Neural progenitor cell (in vitro differentiated cells): ENCODE measurements around the gene ECE2.

Experiments
- EZH2 ChIP-seq: fragments of 200-600 bp; sonication (generic); IDR thresholded peaks from 2 replicates; pipeline ENCODE4 v1.6.1; 2017; ENCODE audit warnings: antibody characterized with exemption, mild to moderate bottlenecking, moderate library complexity
- EZH2phosphoT487 ChIP-seq: fragments of 200-600 bp; sonication (generic); IDR thresholded peaks from 2 replicates; pipeline ENCODE4 v1.6.1; 2017; ENCODE audit warnings: antibody characterized with exemption
- TF ChIP-seq, protein P1 (sequence below): fragments of 200-600 bp; sonication (generic); IDR thresholded peaks from 2 replicates; pipeline ENCODE4 v1.5.1; 2017; ENCODE audit warnings: antibody characterized with exemption, mild to moderate bottlenecking

DNA sequence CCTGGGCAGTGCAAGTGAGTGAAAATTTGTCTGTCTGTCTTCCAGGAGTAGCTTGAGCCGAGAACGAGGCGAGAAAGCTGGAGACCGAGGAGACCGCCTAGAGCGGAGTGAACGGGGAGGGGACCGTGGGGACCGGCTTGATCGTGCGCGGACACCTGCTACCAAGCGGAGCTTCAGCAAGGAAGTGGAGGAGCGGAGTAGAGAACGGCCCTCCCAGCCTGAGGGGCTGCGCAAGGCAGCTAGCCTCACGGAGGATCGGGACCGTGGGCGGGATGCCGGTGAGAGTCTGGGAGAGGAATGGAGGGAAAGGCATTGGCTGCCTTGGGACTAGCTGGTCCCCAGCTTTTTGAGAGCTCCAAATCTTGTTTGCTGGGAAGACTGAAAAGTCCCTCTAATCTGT lies 51.3 kb downstream of the ECE2 start:
- no peak for TF ChIP-seq EZH2
- TF ChIP-seq, protein P1, sequence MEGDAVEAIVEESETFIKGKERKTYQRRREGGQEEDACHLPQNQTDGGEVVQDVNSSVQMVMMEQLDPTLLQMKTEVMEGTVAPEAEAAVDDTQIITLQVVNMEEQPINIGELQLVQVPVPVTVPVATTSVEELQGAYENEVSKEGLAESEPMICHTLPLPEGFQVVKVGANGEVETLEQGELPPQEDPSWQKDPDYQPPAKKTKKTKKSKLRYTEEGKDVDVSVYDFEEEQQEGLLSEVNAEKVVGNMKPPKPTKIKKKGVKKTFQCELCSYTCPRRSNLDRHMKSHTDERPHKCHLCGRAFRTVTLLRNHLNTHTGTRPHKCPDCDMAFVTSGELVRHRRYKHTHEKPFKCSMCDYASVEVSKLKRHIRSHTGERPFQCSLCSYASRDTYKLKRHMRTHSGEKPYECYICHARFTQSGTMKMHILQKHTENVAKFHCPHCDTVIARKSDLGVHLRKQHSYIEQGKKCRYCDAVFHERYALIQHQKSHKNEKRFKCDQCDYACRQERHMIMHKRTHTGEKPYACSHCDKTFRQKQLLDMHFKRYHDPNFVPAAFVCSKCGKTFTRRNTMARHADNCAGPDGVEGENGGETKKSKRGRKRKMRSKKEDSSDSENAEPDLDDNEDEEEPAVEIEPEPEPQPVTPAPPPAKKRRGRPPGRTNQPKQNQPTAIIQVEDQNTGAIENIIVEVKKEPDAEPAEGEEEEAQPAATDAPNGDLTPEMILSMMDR, result no peak
- no peak for TF ChIP-seq EZH2phosphoT487
